Measurements from ENCODE around the gene MYEOV. TPM values are rescaled to one million over a fixed set of nuclear protein-coding genes. Genes with fewer than 3 reads are reported as not detected.

The MYEOV gene
- total and polyA plus RNA-seq, 9 of the 15 experiments (the other 6 are each of a cell fraction or from before 2014, with no cell fraction given), result 10.2 to 133 (median 32.2) TPM

DNA sequence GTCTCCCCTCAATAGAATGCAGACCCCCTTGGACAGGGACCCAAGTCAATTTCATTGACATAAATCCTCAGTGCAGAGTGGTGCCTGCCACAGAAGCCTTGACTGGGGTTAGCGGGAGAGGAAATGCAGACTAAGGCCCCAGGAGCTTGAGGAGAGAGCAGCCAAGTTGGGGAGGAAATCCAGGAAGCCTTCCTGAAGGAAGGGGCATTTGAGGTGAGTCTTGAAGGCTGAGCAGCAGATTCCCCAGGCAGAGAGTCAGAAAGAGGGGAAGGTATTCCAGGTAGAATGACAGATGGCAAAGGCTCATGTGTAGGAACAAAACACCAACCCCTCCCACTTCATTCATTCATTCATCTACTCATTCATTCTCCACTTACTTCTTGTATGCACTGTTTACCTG, 10.3 kb downstream of the MYEOV start (continued):
- no peak for TF ChIP-seq MTF1 (CRISPR knock-in tag; IDR thresholded peaks at IDR 0.05; ENCODE audit: borderline replicate concordance)
- TF ChIP-seq, protein P1, sequence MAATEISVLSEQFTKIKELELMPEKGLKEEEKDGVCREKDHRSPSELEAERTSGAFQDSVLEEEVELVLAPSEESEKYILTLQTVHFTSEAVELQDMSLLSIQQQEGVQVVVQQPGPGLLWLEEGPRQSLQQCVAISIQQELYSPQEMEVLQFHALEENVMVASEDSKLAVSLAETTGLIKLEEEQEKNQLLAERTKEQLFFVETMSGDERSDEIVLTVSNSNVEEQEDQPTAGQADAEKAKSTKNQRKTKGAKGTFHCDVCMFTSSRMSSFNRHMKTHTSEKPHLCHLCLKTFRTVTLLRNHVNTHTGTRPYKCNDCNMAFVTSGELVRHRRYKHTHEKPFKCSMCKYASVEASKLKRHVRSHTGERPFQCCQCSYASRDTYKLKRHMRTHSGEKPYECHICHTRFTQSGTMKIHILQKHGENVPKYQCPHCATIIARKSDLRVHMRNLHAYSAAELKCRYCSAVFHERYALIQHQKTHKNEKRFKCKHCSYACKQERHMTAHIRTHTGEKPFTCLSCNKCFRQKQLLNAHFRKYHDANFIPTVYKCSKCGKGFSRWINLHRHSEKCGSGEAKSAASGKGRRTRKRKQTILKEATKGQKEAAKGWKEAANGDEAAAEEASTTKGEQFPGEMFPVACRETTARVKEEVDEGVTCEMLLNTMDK (IDR thresholded peaks at IDR 0.05; ENCODE audit: borderline replicate concordance, insufficient read depth, low read depth, low read length, poor library complexity, severe bottlenecking), result no peak
- TF ChIP-seq, protein P2, sequence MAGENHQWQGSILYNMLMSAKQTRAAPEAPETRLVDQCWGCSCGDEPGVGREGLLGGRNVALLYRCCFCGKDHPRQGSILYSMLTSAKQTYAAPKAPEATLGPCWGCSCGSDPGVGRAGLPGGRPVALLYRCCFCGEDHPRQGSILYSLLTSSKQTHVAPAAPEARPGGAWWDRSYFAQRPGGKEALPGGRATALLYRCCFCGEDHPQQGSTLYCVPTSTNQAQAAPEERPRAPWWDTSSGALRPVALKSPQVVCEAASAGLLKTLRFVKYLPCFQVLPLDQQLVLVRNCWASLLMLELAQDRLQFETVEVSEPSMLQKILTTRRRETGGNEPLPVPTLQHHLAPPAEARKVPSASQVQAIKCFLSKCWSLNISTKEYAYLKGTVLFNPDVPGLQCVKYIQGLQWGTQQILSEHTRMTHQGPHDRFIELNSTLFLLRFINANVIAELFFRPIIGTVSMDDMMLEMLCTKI (IDR thresholded peaks at IDR 0.05; ENCODE audit: partially characterized antibody), result no peak
- TF ChIP-seq E2F3 (CRISPR knock-in tag; IDR thresholded peaks at IDR 0.05), result no peak
- TF ChIP-seq ATF7 (IDR thresholded peaks at IDR 0.05), result no peak
- TF ChIP-seq, protein P3, sequence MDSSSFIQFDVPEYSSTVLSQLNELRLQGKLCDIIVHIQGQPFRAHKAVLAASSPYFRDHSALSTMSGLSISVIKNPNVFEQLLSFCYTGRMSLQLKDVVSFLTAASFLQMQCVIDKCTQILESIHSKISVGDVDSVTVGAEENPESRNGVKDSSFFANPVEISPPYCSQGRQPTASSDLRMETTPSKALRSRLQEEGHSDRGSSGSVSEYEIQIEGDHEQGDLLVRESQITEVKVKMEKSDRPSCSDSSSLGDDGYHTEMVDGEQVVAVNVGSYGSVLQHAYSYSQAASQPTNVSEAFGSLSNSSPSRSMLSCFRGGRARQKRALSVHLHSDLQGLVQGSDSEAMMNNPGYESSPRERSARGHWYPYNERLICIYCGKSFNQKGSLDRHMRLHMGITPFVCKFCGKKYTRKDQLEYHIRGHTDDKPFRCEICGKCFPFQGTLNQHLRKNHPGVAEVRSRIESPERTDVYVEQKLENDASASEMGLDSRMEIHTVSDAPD (CRISPR knock-in tag; IDR thresholded peaks at IDR 0.05), result no peak
- no peak for TF ChIP-seq HMG20B (CRISPR knock-in tag; IDR thresholded peaks at IDR 0.05)
- no peak for TF ChIP-seq ZNF830 (CRISPR knock-in tag; IDR thresholded peaks at IDR 0.05)
- TF ChIP-seq BCOR (IDR thresholded peaks at IDR 0.05), result peak; percentile 89
- TF ChIP-seq KDM4B (IDR thresholded peaks at IDR 0.05; ENCODE audit: borderline replicate concordance in 2 of 2, low read depth in 1 of 2), result no peak
- TF ChIP-seq HCFC1 (IDR thresholded peaks at IDR 0.05; ENCODE audit: low read depth, low read length), result no peak
- TF ChIP-seq CTBP1 (IDR thresholded peaks at IDR 0.05; ENCODE audit: borderline replicate concordance), result no peak
- peak; percentile 79 for TF ChIP-seq RBM25 (IDR thresholded peaks at IDR 0.05; ENCODE audit: low read depth, low read length, severe bottlenecking)
- no peak for TF ChIP-seq EGR1 (conservative IDR thresholded peaks at IDR 0.05)
- TF ChIP-seq, protein P4, sequence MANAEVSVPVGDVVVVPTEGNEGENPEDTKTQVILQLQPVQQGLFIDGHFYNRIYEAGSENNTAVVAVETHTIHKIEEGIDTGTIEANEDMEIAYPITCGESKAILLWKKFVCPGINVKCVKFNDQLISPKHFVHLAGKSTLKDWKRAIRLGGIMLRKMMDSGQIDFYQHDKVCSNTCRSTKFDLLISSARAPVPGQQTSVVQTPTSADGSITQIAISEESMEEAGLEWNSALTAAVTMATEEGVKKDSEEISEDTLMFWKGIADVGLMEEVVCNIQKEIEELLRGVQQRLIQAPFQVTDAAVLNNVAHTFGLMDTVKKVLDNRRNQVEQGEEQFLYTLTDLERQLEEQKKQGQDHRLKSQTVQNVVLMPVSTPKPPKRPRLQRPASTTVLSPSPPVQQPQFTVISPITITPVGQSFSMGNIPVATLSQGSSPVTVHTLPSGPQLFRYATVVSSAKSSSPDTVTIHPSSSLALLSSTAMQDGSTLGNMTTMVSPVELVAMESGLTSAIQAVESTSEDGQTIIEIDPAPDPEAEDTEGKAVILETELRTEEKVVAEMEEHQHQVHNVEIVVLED (CRISPR knock-in tag; IDR thresholded peaks at IDR 0.05), result no peak
- 0 out of 2 replicates have a peak, but pooled peaks have one; percentile 31 for TF ChIP-seq ADNP (tag; IDR thresholded peaks at IDR 0.05)
- TF ChIP-seq, protein P5, sequence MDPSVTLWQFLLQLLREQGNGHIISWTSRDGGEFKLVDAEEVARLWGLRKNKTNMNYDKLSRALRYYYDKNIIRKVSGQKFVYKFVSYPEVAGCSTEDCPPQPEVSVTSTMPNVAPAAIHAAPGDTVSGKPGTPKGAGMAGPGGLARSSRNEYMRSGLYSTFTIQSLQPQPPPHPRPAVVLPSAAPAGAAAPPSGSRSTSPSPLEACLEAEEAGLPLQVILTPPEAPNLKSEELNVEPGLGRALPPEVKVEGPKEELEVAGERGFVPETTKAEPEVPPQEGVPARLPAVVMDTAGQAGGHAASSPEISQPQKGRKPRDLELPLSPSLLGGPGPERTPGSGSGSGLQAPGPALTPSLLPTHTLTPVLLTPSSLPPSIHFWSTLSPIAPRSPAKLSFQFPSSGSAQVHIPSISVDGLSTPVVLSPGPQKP (CRISPR knock-in tag; IDR thresholded peaks at IDR 0.05), result no peak
- TF ChIP-seq ZSCAN32 (CRISPR knock-in tag; IDR thresholded peaks at IDR 0.05), result no peak
- no peak for TF ChIP-seq ILF3 (IDR thresholded peaks at IDR 0.05; ENCODE audit: borderline replicate concordance)
- TF ChIP-seq ZNF408 (CRISPR knock-in tag; IDR thresholded peaks at IDR 0.05; ENCODE audit: low read depth), result no peak
- no peak for TF ChIP-seq RHOXF2B (CRISPR knock-in tag; conservative IDR thresholded peaks at IDR 0.05)
- no peak for TF ChIP-seq HDGF (IDR thresholded peaks at IDR 0.05)
- TF ChIP-seq POLR3A (IDR thresholded peaks at IDR 0.05; ENCODE audit: borderline replicate concordance, extremely low read depth, insufficient read depth, insufficient read length), result no peak
- no peak for TF ChIP-seq POLR2AphosphoS2 (IDR thresholded peaks at IDR 0.05; ENCODE audit: low read length)

Data from K562 (cell line).